SK-N-SH treated with all-trans-retinoic acid at 6 μM for 48 hours (cell line): ENCODE data around the gene CLCN7.

Experiments
- ATAC-seq: fragments of 200-7000 bp; cut with Tn5 transposase; 3 replicates; pipeline ENCODE4 v1.9.1; 2020; ENCODE audit warnings: mild to moderate bottlenecking, moderate library complexity
- ARNTL ChIP-seq: fragments of 450-650 bp; formaldehyde crosslinking; IDR thresholded peaks from 2 replicates; pipeline ENCODE4 v1.5.0; 2020; ENCODE audit warnings: low read depth, mild to moderate bottlenecking, moderate library complexity, borderline replicate concordance
- BACH2 ChIP-seq: fragments of 250-450 bp; sonication (Bioruptor Pico); IDR thresholded peaks from 2 replicates; pipeline ENCODE4 v1.9.0; 2021; ENCODE audit warnings: mild to moderate bottlenecking, borderline replicate concordance
- CSDC2 ChIP-seq: fragments of 250-450 bp; sonication (Bioruptor Pico); IDR thresholded peaks from 2 replicates; pipeline ENCODE4 v1.5.0; 2020; ENCODE audit warnings: mild to moderate bottlenecking, moderate library complexity
- ESRRG ChIP-seq: fragments of 250-450 bp; sonication (Bioruptor Pico); IDR thresholded peaks from 2 replicates; pipeline ENCODE4 v1.6.1; 2021; ENCODE audit warnings: mild to moderate bottlenecking
- GLIS3 ChIP-seq: fragments of 250-450 bp; sonication (Bioruptor Pico); IDR thresholded peaks from 2 replicates; pipeline ENCODE4 v1.5.0; 2020; ENCODE audit warnings: mild to moderate bottlenecking, moderate library complexity
- ISL1 ChIP-seq: fragments of 250-450 bp; sonication (Bioruptor Pico); IDR thresholded peaks from 2 replicates; pipeline ENCODE4 v2.1.2; 2022; ENCODE audit warnings: mild to moderate bottlenecking, moderate library complexity
- OSR1 ChIP-seq: fragments of 250-450 bp; sonication (Bioruptor Pico); IDR thresholded peaks from 2 replicates; pipeline ENCODE4 v1.8.0; 2022; ENCODE audit warnings: moderate library complexity, mild to moderate bottlenecking, inconsistent platforms
- PATZ1 ChIP-seq: fragments of 250-450 bp; sonication (Bioruptor Pico); IDR thresholded peaks from 2 replicates; pipeline ENCODE4 v1.8.0; 2020; ENCODE audit warnings: mild to moderate bottlenecking, moderate library complexity, borderline replicate concordance
- PPARA ChIP-seq: fragments of 250-450 bp; sonication (Bioruptor Pico); IDR thresholded peaks from 2 replicates; pipeline ENCODE4 v1.5.0; 2020; ENCODE audit warnings: mild to moderate bottlenecking, borderline replicate concordance
- RARB ChIP-seq: fragments of 250-450 bp; sonication (Bioruptor Pico); IDR thresholded peaks from 2 replicates; pipeline ENCODE4 v1.8.0; 2021; ENCODE audit warnings: mild to moderate bottlenecking, moderate library complexity
- SNAI2 ChIP-seq: fragments of 250-450 bp; sonication (Bioruptor Pico); IDR thresholded peaks from 2 replicates; pipeline ENCODE4 v1.5.0; 2020; ENCODE audit warnings: mild to moderate bottlenecking, moderate library complexity
- TOX ChIP-seq: fragments of 250-450 bp; sonication (Bioruptor Pico); IDR thresholded peaks from 2 replicates; pipeline ENCODE4 v1.8.0; 2021; ENCODE audit warnings: mild to moderate bottlenecking, moderate library complexity, borderline replicate concordance
- ZC3H10 ChIP-seq: fragments of 250-450 bp; sonication (Bioruptor Pico); IDR thresholded peaks from 2 replicates; pipeline ENCODE4 v1.5.1; 2021; ENCODE audit warnings: mild to moderate bottlenecking, moderate library complexity
- ZFP3 ChIP-seq: fragments of 250-450 bp; sonication (Bioruptor Pico); IDR thresholded peaks from 2 replicates; pipeline ENCODE4 v1.5.0; 2020; ENCODE audit warnings: mild to moderate bottlenecking, moderate library complexity
- ZFP30 ChIP-seq: fragments of 450-650 bp; formaldehyde crosslinking; IDR thresholded peaks from 2 replicates; pipeline ENCODE4 v1.5.0; 2022; ENCODE audit warnings: mild to moderate bottlenecking, moderate library complexity
- ZNF70 ChIP-seq: fragments of 450-650 bp; formaldehyde crosslinking; IDR thresholded peaks from 2 replicates; pipeline ENCODE4 v1.5.0; 2020; ENCODE audit warnings: mild to moderate bottlenecking, moderate library complexity
- ZNF8 ChIP-seq: fragments of 450-650 bp; formaldehyde crosslinking; IDR thresholded peaks from 2 replicates; pipeline ENCODE4 v1.5.0; 2020; ENCODE audit warnings: mild to moderate bottlenecking, moderate library complexity
- TF ChIP-seq, protein P1 (sequence below): fragments of 250-450 bp; sonication (Bioruptor Pico); IDR thresholded peaks from 2 replicates; pipeline ENCODE4 v1.5.1; 2020; ENCODE audit warnings: low read depth, mild to moderate bottlenecking, moderate library complexity
- TF ChIP-seq, protein P2 (sequence below): fragments of 250-450 bp; sonication (Bioruptor Pico); IDR thresholded peaks from 2 replicates; pipeline ENCODE4 v1.5.1; 2021; ENCODE audit warnings: mild to moderate bottlenecking, moderate library complexity
- TF ChIP-seq, protein P3 (sequence below): fragments of 250-450 bp; sonication (Bioruptor Pico); IDR thresholded peaks from 2 replicates; pipeline ENCODE4 v1.8.0; 2021; ENCODE audit warnings: low read depth, mild to moderate bottlenecking, moderate library complexity, borderline replicate concordance
- TF ChIP-seq, protein P4 (sequence below): fragments of 250-450 bp; sonication (Bioruptor Pico); IDR thresholded peaks from 2 replicates; pipeline ENCODE4 v1.5.0; 2020; ENCODE audit warnings: mild to moderate bottlenecking, moderate library complexity

CLCN7 gene

DNA sequence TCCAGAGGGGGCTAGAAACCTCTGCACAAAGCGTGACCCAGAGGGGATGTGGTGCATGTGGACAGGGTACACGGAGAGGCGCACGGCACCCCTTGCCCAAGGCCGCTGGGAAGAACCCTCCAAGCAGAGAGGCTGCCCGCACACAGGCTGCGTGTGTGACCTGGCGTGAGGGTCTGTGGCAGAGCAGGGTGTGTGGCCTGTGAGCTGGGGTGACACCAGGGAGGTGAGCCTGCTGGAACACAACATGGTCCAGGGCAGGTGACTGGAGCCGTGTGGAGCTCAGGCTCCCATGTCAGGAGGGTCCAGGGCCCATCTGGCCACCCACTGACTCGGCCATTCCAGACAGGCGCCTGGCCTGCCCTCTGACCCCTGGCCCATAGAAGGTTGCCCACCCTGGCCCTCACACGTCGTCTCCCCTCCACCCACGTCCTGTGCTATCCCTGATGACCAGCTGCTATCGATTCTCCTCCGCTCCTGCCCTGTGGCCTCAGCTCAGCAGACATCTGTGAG, 43.9 kb upstream of the CLCN7 start:
- ATAC-seq = no peak
- TF ChIP-seq ESRRG (no peak), ARNTL (CRISPR knock-in tag) (no peak), ZNF70 (no peak), OSR1 (CRISPR knock-in tag) (no peak), CSDC2 (CRISPR knock-in tag) (no peak), PPARA (CRISPR knock-in tag) (no peak), BACH2 (CRISPR knock-in tag) (no peak), ZFP30 (CRISPR knock-in tag) (no peak), ZC3H10 (CRISPR knock-in tag) (no peak), PATZ1 (CRISPR knock-in tag) (no peak), ZFP3 (CRISPR knock-in tag) (no peak), SNAI2 (CRISPR knock-in tag) (no peak), ISL1 (no peak), GLIS3 (CRISPR knock-in tag) (no peak), TOX (no peak)
- TF ChIP-seq, protein P1, sequence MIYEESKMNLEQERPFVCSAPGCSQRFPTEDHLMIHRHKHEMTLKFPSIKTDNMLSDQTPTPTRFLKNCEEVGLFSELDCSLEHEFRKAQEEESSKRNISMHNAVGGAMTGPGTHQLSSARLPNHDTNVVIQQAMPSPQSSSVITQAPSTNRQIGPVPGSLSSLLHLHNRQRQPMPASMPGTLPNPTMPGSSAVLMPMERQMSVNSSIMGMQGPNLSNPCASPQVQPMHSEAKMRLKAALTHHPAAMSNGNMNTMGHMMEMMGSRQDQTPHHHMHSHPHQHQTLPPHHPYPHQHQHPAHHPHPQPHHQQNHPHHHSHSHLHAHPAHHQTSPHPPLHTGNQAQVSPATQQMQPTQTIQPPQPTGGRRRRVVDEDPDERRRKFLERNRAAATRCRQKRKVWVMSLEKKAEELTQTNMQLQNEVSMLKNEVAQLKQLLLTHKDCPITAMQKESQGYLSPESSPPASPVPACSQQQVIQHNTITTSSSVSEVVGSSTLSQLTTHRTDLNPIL = no peak
- TF ChIP-seq, protein P2, sequence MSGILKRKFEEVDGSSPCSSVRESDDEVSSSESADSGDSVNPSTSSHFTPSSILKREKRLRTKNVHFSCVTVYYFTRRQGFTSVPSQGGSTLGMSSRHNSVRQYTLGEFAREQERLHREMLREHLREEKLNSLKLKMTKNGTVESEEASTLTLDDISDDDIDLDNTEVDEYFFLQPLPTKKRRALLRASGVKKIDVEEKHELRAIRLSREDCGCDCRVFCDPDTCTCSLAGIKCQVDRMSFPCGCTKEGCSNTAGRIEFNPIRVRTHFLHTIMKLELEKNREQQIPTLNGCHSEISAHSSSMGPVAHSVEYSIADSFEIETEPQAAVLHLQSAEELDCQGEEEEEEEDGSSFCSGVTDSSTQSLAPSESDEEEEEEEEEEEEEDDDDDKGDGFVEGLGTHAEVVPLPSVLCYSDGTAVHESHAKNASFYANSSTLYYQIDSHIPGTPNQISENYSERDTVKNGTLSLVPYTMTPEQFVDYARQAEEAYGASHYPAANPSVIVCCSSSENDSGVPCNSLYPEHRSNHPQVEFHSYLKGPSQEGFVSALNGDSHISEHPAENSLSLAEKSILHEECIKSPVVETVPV (CRISPR knock-in tag) = no peak
- TF ChIP-seq, protein P3, sequence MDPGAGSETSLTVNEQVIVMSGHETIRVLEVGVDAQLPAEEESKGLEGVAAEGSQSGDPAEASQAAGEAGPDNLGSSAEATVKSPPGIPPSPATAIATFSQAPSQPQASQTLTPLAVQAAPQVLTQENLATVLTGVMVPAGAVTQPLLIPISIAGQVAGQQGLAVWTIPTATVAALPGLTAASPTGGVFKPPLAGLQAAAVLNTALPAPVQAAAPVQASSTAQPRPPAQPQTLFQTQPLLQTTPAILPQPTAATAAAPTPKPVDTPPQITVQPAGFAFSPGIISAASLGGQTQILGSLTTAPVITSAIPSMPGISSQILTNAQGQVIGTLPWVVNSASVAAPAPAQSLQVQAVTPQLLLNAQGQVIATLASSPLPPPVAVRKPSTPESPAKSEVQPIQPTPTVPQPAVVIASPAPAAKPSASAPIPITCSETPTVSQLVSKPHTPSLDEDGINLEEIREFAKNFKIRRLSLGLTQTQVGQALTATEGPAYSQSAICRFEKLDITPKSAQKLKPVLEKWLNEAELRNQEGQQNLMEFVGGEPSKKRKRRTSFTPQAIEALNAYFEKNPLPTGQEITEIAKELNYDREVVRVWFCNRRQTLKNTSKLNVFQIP (CRISPR knock-in tag) = no peak
- TF ChIP-seq, protein P4, sequence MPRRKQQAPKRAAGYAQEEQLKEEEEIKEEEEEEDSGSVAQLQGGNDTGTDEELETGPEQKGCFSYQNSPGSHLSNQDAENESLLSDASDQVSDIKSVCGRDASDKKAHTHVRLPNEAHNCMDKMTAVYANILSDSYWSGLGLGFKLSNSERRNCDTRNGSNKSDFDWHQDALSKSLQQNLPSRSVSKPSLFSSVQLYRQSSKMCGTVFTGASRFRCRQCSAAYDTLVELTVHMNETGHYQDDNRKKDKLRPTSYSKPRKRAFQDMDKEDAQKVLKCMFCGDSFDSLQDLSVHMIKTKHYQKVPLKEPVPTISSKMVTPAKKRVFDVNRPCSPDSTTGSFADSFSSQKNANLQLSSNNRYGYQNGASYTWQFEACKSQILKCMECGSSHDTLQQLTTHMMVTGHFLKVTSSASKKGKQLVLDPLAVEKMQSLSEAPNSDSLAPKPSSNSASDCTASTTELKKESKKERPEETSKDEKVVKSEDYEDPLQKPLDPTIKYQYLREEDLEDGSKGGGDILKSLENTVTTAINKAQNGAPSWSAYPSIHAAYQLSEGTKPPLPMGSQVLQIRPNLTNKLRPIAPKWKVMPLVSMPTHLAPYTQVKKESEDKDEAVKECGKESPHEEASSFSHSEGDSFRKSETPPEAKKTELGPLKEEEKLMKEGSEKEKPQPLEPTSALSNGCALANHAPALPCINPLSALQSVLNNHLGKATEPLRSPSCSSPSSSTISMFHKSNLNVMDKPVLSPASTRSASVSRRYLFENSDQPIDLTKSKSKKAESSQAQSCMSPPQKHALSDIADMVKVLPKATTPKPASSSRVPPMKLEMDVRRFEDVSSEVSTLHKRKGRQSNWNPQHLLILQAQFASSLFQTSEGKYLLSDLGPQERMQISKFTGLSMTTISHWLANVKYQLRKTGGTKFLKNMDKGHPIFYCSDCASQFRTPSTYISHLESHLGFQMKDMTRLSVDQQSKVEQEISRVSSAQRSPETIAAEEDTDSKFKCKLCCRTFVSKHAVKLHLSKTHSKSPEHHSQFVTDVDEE (CRISPR knock-in tag) = no peak
- TF ChIP-seq, all 23 proteins: peak for 0

- TF ChIP-seq RARB = no peak
- TF ChIP-seq, protein P1 = no peak
- TF ChIP-seq ZFP3 (CRISPR knock-in tag) = no peak
- TF ChIP-seq ZNF70 = no peak
- ATAC-seq = no peak
These were observed 39.7 kb upstream of the CLCN7 start for GRCh38 chr16:1514507-1514906.

GRCh38 chr16:1512774-1513173, 37.9 kb upstream of the CLCN7 start:
- ATAC-seq = no peak
- TF ChIP-seq ARNTL (CRISPR knock-in tag) = no peak
- TF ChIP-seq, protein P4 (CRISPR knock-in tag) = no peak
- TF ChIP-seq ISL1 = no peak
- TF ChIP-seq OSR1 (CRISPR knock-in tag) = no peak
- TF ChIP-seq BACH2 (CRISPR knock-in tag) = no peak
- no peak for TF ChIP-seq ZNF8 (CRISPR knock-in tag)
- no peak for TF ChIP-seq ZFP3 (CRISPR knock-in tag)
- no peak for TF ChIP-seq ESRRG
- TF ChIP-seq ZNF70 = no peak
- TF ChIP-seq TOX = no peak
- TF ChIP-seq, protein P1 = no peak
